Measurements from ENCODE around the gene SLC4A1.

The SLC4A1 gene

GRCh38 chr17:44209786-44210341 is 58.1 kb downstream of the SLC4A1 start:
- in situ Hi-C loops (cut with MboI; ENCODE audit: low sequenced_read_pairs), result loop anchor here (25.0 kb wide), 1 partner anchor 302 kb away; the partner anchor contains the start of gene GPATCH8

- in situ Hi-C loops (cut with MboI; ENCODE audit: low sequenced_read_pairs), result loop anchor here (25.0 kb wide), 1 partner anchor 305 kb away; the partner anchor contains the start of gene GPATCH8
These were observed 60.2 kb downstream of the SLC4A1 start for GRCh38 chr17:44207743-44208142.

GRCh38 chr17:44207319-44207718 is 60.6 kb downstream of the SLC4A1 start:
- in situ Hi-C loops (cut with MboI; ENCODE audit: low sequenced_read_pairs), result loop anchor here (25.0 kb wide), 1 partner anchor 305 kb away; the partner anchor contains the start of gene GPATCH8

- in situ Hi-C loops (cut with MboI; ENCODE audit: low sequenced_read_pairs), result loop anchor here (25.0 kb wide), 1 partner anchor 306 kb away; the partner anchor contains the start of gene GPATCH8
These were observed 61.1 kb downstream of the SLC4A1 start for GRCh38 chr17:44206825-44207155.

GRCh38 chr17:44205962-44206824 is 61.7 kb downstream of the SLC4A1 start:
- in situ Hi-C loops (cut with MboI; ENCODE audit: low sequenced_read_pairs), result loop anchor here (25.0 kb wide), 1 partner anchor 306 kb away; the partner anchor contains the start of gene GPATCH8

- in situ Hi-C loops (cut with MboI; ENCODE audit: low sequenced_read_pairs), result loop anchor here (25.0 kb wide), 1 partner anchor 308 kb away; the partner anchor contains the start of gene GPATCH8
These were observed 63.5 kb downstream of the SLC4A1 start for GRCh38 chr17:44204441-44204882.

GRCh38 chr17:44203731-44204440 is 64.0 kb downstream of the SLC4A1 start:
- in situ Hi-C loops (cut with MboI; ENCODE audit: low sequenced_read_pairs), result loop anchor here (25.0 kb wide), 1 partner anchor 308 kb away; the partner anchor contains the start of gene GPATCH8

GRCh38 chr17:44202756-44203155 is 65.2 kb downstream of the SLC4A1 start:
- in situ Hi-C loops (cut with MboI; ENCODE audit: low sequenced_read_pairs), result loop anchor here (25.0 kb wide), 1 partner anchor 310 kb away; the partner anchor contains the start of gene GPATCH8

- in situ Hi-C loops (cut with MboI; ENCODE audit: low sequenced_read_pairs), result loop anchor here (25.0 kb wide), 1 partner anchor 312 kb away; the partner anchor contains the start of gene GPATCH8
These were observed 67.3 kb downstream of the SLC4A1 start for GRCh38 chr17:44200478-44201155.

- in situ Hi-C loops (cut with MboI; ENCODE audit: low sequenced_read_pairs), result loop anchor here (25.0 kb wide), 1 partner anchor 312 kb away; the partner anchor contains the start of gene GPATCH8
These were observed 68.1 kb downstream of the SLC4A1 start, which contains the start of gene ATXN7L3 for GRCh38 chr17:44199553-44200477. Gene ATXN7L3, minus strand, starts transcription at chr17:44199884. Its CDS starts 1,814 bp downstream, at chr17:44198070.

- in situ Hi-C loops (cut with MboI; ENCODE audit: low sequenced_read_pairs), result no loop called here
These were observed 69.0 kb downstream of the SLC4A1 start for GRCh38 chr17:44198721-44199552.

Measured in HL-60/S4 treated with retinoic acid at 250 ng/mL for 4 days and 3 days (cell line).